Heart left ventricle (tissue), 16 donors: ENCODE results near the gene POMT1. TPM values are rescaled to one million over a fixed set of nuclear protein-coding genes. Genes with fewer than 3 reads are reported as not detected.

ENCODE experiments used
- ATAC-seq, 4 donors: fragments of 200-7000 bp; cut with Tn5 transposase; one replicate each; pipeline ENCODE4 v1.9.1; 2020 to 2022; ENCODE audit warnings: moderate library complexity in 4 of 4, mild to moderate bottlenecking in 3 of 4, moderate number of reproducible peaks in 1 of 4
- DNase-seq, 5 donors: peaks; one replicate each; pipeline ENCODE4 v3.0.0-alpha.2; 2020
- H3K27ac ChIP-seq, 12 donors: fragments of 200-600 bp; sonication (generic) in 4 of 12; one replicate each; pipeline versions ENCODE4 v1.5.0 to v1.8.0; 2016 to 2022; ENCODE audit warnings: mild to moderate bottlenecking in 2 of 12
- H3K27me3 ChIP-seq, 9 donors: fragments of 200-600 bp; sonication (generic) in 2 of 9; one replicate each; pipeline versions ENCODE4 v1.5.1 to v1.8.0; 2016 to 2022; ENCODE audit warnings: mild to moderate bottlenecking in 3 of 9
- H3K36me3 ChIP-seq, 9 donors: fragments of 200-600 bp; sonication (generic) in 2 of 9; one replicate each; pipeline versions ENCODE4 v1.5.0 to v1.8.0; 2018 to 2022; ENCODE audit warnings: mild to moderate bottlenecking in 2 of 9
- H3K4me1 ChIP-seq, 12 donors: fragments of 200-600 bp; sonication (generic) in 4 of 12; one replicate each; pipeline versions ENCODE4 v1.5.0 to v1.8.0; 2016 to 2022; ENCODE audit warnings: mild to moderate bottlenecking in 3 of 12
- H3K4me3 ChIP-seq, 12 donors: fragments of 200-600 bp; sonication (generic) in 4 of 12; one replicate each; pipeline versions ENCODE4 v1.5.0 to v1.8.0; 2017 to 2022; ENCODE audit warnings: mild to moderate bottlenecking in 9 of 12, moderate library complexity in 4 of 12
- H3K9me3 ChIP-seq, 12 donors: fragments of 200-600 bp; sonication (generic) in 4 of 12; one replicate each; pipeline versions ENCODE4 v1.5.0 to v1.8.0; 2016 to 2022; ENCODE audit warnings: mild to moderate bottlenecking in 1 of 12
- CTCF ChIP-seq, 12 donors: fragments of 200-600 bp; sonication (generic) in 4 of 12; IDR thresholded peaks; one replicate each; pipeline versions ENCODE4 v1.5.0 to v1.8.0; 2018 to 2022; ENCODE audit warnings: antibody characterized with exemption in 12 of 12, mild to moderate bottlenecking in 5 of 12
- POLR2A ChIP-seq, 2 donors: fragments of 450-650 bp; IDR thresholded peaks; one replicate each; pipeline ENCODE4 v1.6.1; 2017; ENCODE audit warnings: antibody characterized with exemption in 2 of 2, mild to moderate bottlenecking in 2 of 2, moderate library complexity in 2 of 2
- WGBS, 4 donors: extraction: QIAGEN DNeasy Blood & Tissue Kit in 2 of 4; methylation state at CpG; one replicate each; pipeline versions ENCODE4 v1.1.5 to v1.1.7; 2013 to 2018; 5-methylcytosine and 5-hydroxymethylcytosine counted together
- intact Hi-C, 10 donors: fragments of 100-400 bp; cut with DNase I; formaldehyde crosslinking; loops; one replicate each; pipeline versions ENCODE4 v1.11.1 to v1.14.2; 2022
- polyA plus RNA-seq, 2 donors: library from polyadenylated mRNA; stranded (reverse); fragments of 200-250 nt; gene quantifications; one replicate each; pipeline ENCODE4 v1.2.3, GENCODE V29; 2013
- total RNA-seq, 9 donors: library from RNA; depleted of rRNA in 2 of 9; stranded (reverse); fragments of >200 nt in 2 of 9; fragmentation: NEBNext Ultra II Directional in 3 of 9; extraction: Animal tissue kit (Norgen Biotek cat#: 25700) in 3 of 9; gene quantifications; one replicate each; pipeline versions ENCODE4 v1.1.0 to v1.2.4, GENCODE V29; 2016 to 2023
- donor health status: ischemic (EF 13 %, LVEDD 7.1; RV severe dilation, severe dysfunction).
- donor health status: healthy with polysubstance abuse.
- donor health status: DM: no; HTN: yes; CAD: no.
- donor health status: DM: no; HTN: no; CAD: no.
- donor health status: ischemic (EF 25% LVEDD 6.9; RV normal size, moderate dysfunction).
- donor health status: ischemic (EF 25% LVEDD 5.7; RV mildly dilated, moderate dysfunction).
- donor health status: healthy.
- donor health status: DM: yes; HTN: yes; CAD: no.
- donor health status: ischemic (EF 35%, LVEDD 5.7; RV mildly dilated, moderate dysfunction).
- donor health status: nonischemic (EF 11% LVEDD 7.7; RV severe dilation, severe dysfunction).
- donor health status: DM: yes; HTN: yes; CAD: no.
- donor health status: PGD.
- donor health status: ischemic (EF 29% LVEDD 5.4; RV normal size, mild dysfunction).
- donor health status: nonischemic (EF 23%, LVEDD 6.1; RV moderate dilation, normal function).

The POMT1 gene
- total and polyA plus RNA-seq, 11 donors = 15.3 to 28.8 (median 20.3) TPM

DNA sequence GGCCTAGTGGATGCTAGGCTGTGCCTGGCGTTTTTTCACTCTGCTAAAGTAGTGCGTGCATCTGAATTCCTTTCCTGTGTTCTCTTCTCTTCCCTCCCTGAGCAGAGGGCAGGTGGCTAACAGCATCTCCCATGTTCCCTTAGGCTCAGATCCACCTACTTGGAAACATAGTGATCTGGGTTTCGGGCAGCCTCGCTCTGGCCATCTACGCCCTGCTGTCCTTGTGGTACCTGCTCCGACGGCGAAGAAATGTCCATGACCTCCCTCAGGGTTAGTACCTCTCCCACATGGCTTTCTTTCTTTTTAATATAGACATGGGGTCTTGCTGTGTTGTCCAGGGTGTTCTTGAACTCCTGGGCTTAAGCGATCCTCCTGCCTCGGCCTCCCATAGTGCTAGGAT is 18.5 kb downstream of the POMT1 start:
- DNase-seq (no peak), ATAC-seq (no peak)
- TF ChIP-seq POLR2A (IDR thresholded peaks at IDR 0.05) = no peak
- no peak for TF ChIP-seq CTCF (IDR thresholded peaks at IDR 0.05)
- H3K4me3 ChIP-seq = no peak overlapping the region
- 93 to 96% (median 95%) methylated on average over 10 of the region's 10 CpGs for WGBS, 4 donors
- intact Hi-C loops = loop anchor here in 2 of 10 donors (10.0 kb wide), 1 partner anchor 224 kb away; the partner anchor contains the start of gene RAPGEF1 (in 2 of the 2)
- peaks cover 0 to 100% (median 89%) of the 10 kb centered on the region in 9 donors for H3K36me3 ChIP-seq
- no peak overlapping the region for H3K27ac ChIP-seq
- no peaks in the 10 kb centered on the region for H3K27me3 ChIP-seq
- H3K9me3 ChIP-seq = peaks cover 0 to 4% (median 0%) of the 10 kb centered on the region in 12 donors
- H3K4me1 ChIP-seq = peaks cover 0 to 26% (median 9%) of the 10 kb centered on the region in 12 donors

DNA sequence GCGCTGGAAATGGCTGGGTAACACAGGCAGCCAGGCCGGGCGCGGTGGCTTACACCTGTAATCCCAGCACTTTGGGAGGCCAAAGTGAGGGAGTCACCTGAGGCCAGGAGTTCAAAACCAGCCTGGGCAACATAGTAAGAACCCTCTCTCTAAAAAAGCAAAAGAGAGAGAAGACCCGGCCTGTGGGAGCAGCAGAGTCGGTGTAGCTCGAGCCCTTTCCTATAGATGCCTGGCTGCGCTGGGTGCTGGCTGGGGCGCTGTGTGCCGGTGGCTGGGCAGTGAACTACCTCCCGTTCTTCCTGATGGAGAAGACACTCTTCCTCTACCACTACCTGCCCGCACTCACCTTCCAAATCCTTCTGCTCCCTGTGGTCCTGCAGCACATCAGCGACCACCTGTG is 19.1 kb downstream of the POMT1 start:
- Histone ChIP-seq H3K27me3 (no peaks in the 10 kb centered on the region), H3K4me3 (no peak overlapping the region), H3K4me1 (peaks cover 0 to 24% (median 9%) of the 10 kb centered on the region in 12 donors), H3K27ac (no peak overlapping the region), H3K36me3 (peaks cover 0 to 100% (median 89%) of the 10 kb centered on the region in 9 donors), H3K9me3 (no peaks in the 10 kb centered on the region)
- 96 to 98% (median 98%) methylated on average over 6 to 13 of the region's 13 CpGs for WGBS, 4 donors
- DNase-seq (peak in 1 of 5 donors; percentile 16), ATAC-seq (no peak)
- intact Hi-C loops = loop anchor here in 2 of 10 donors (10.0 kb wide), 1 partner anchor 223 kb away; the partner anchor contains the start of gene RAPGEF1 (in 2 of the 2)
- TF ChIP-seq POLR2A (IDR thresholded peaks at IDR 0.05) (no peak), CTCF (IDR thresholded peaks at IDR 0.05) (no peak)

DNA sequence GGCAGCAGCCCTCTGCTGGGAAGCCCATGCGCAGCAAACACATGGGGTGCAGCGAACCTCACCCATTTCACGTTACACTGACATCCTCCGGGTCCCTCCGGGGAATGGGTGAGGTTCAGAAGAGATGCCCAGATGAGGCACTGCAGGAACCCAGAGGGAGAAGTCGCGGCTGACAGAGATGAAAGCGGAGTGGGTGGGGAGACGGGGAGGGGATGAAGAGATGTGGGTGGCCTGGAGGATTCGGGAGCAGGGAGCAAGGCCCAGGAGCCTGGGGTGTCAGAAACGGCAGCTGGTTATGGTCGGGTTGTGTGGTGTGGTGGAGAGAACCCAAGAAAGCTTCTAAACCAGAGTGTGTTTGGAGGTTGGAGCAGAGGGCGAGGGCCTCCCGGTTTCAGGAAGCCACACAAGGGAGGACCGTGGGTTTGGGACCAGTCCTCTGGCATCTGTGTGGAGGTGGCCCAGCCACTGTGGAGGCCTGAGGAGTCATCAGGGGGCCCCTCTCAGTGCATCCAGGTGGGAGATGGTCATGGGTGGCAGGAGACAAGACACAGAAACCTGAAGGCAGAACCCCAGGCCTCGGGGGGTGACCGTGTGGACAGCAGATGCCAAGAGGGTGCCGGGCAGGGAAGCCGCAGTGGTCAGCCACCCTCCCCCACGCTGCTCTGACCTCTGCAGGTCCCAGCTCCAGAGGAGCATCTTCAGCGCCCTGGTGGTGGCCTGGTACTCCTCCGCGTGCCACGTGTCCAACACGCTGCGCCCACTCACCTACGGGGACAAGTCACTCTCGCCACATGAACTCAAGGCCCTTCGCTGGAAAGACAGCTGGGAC is 19.8 kb downstream of the POMT1 start:
- intact Hi-C loops = loop anchor here in 2 of 10 donors (10.0 kb wide), 1 partner anchor 222 kb away; the partner anchor contains the start of gene RAPGEF1 (in 2 of the 2)
- Histone ChIP-seq H3K9me3 (no peaks in the 10 kb centered on the region), H3K36me3 (peaks cover 0 to 100% (median 93%) of the 10 kb centered on the region in 9 donors), H3K4me1 (peaks cover 0 to 17% (median 8%) of the 10 kb centered on the region in 12 donors), H3K27ac (no peak overlapping the region), H3K27me3 (no peaks in the 10 kb centered on the region), H3K4me3 (no peak overlapping the region)
- 92 to 94% (median 93%) methylated on average over 29 of the region's 29 CpGs for WGBS, 4 donors
- ATAC-seq (no peak), DNase-seq (no peak)
- no peak for TF ChIP-seq CTCF (IDR thresholded peaks at IDR 0.05)

DNA sequence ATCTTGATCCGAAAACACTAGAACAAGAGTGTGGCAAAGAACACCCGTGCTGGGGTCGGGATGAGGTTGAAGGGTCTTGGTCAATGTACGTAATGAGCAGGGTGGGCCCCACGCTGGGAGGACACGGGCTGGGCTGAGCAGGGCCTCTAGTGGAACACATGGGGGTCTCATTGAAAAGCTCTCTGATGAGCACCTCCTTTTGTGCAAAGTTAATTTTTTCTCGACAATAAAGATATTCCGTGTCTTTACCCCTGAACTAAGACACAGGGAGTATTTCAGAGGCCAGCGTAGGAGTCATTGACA is 20.3 kb downstream of the POMT1 start:
- ATAC-seq = no peak
- H3K27ac ChIP-seq = no peak overlapping the region
- no peaks in the 10 kb centered on the region for H3K9me3 ChIP-seq
- intact Hi-C loops = loop anchor here in 2 of 10 donors (10.0 kb wide), 1 partner anchor 222 kb away; the partner anchor contains the start of gene RAPGEF1 (in 2 of the 2)
- no peak overlapping the region for H3K4me3 ChIP-seq
- no peak for TF ChIP-seq CTCF (IDR thresholded peaks at IDR 0.05)
- TF ChIP-seq POLR2A (IDR thresholded peaks at IDR 0.05) = no peak
- WGBS, 4 donors = 85 to 92% (median 91%) methylated on average over 9 of the region's 9 CpGs
- peaks cover 0 to 100% (median 94%) of the 10 kb centered on the region in 9 donors for H3K36me3 ChIP-seq
- DNase-seq = no peak
- peaks cover 0 to 12% (median 5%) of the 10 kb centered on the region in 12 donors for H3K4me1 ChIP-seq
- H3K27me3 ChIP-seq = no peaks in the 10 kb centered on the region
